Activated CD4-positive, alpha-beta T cell treated with anti-CD3 and anti-CD28 coated beads, Interleukin-2, amount 10 ng/mL, durations not matched to agents 24 days and 14 days (primary cell): ENCODE results near the gene LTBP2. TPM values are rescaled to one million over a fixed set of nuclear protein-coding genes. Genes with fewer than 3 reads are reported as not detected.
"Not testable (repeated sequence)": the region's sequence is repeated elsewhere in the genome, so short reads cannot be mapped to it uniquely, and the experiment has no call there.

ENCODE experiments used
- DNase-seq: peaks from one replicate; pipeline ENCODE4 v3.0.0; 2022
- H3K27ac Mint-ChIP-seq: one replicate; pipeline ENCODE4 v1.8.0; 2022; ENCODE audit warnings: mild to moderate bottlenecking, mixed read lengths
- H3K27me3 Mint-ChIP-seq: one replicate; pipeline ENCODE4 v1.8.0; 2022; ENCODE audit warnings: mixed read lengths
- H3K36me3 Mint-ChIP-seq: one replicate; pipeline ENCODE4 v1.8.0; 2022; ENCODE audit warnings: low read depth, mild to moderate bottlenecking, mixed read lengths
- H3K4me1 Mint-ChIP-seq: one replicate; pipeline ENCODE4 v1.8.0; 2021; ENCODE audit warnings: mixed read lengths
- H3K4me3 Mint-ChIP-seq: one replicate; pipeline ENCODE4 v1.8.0; 2022; ENCODE audit warnings: mild to moderate bottlenecking, moderate library complexity, mixed read lengths
- H3K9me3 Mint-ChIP-seq: one replicate; pipeline ENCODE4 v1.8.0; 2021; ENCODE audit warnings: mixed read lengths
- intact Hi-C: fragments of 100-400 bp; cut with micrococcal nuclease; formaldehyde crosslinking; loops from one replicate; pipeline ENCODE4 v1.15.1; 2023
- total RNA-seq: library from RNA; stranded (reverse); gene quantifications from 2 replicates; pipeline ENCODE4 v1.2.3, GENCODE V29; 2022

Gene LTBP2
- total RNA-seq, 1 donor from 2014 or later = 0.05 TPM

- no peaks in the 10 kb centered on the region for H3K36me3 Mint-ChIP-seq
- intact Hi-C loops = no loop called here
These were observed 142.2 kb downstream of the LTBP2 start for GRCh38 chr14:74469548-74470518.

DNA sequence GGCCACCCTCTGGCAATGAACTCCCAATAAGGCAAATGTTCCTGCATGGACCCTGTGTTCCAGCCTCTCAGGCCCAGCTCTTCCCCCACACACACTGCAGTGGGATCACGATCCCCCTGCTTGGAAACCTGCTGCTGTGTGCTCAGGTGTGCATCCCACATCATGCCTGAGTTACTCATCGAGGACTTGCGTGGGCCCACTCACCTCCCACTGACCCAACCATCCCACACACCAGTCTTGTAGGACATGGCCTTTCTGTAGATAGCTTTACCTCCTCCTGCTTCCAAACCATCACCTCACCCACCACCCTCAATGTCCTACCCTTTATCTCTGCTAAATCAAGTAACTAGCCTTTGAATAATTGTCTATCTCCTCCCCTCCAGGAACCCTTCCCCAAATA lies 143.5 kb downstream of the LTBP2 start:
- intact Hi-C loops = no loop called here
- Mint-ChIP-seq H3K4me1 (peaks cover 5% of the 10 kb centered on the region), H3K27me3 (peaks cover 1% of the 10 kb centered on the region), H3K4me3 (no peak overlapping the region), H3K27ac (no peak overlapping the region), H3K9me3 (no peaks in the 10 kb centered on the region), H3K36me3 (no peaks in the 10 kb centered on the region)
- no peak for DNase-seq

More at GRCh38 chr14:74469548-74470518, 142.2 kb downstream of the LTBP2 start:
- Mint-ChIP-seq H3K27ac (no peak overlapping the region), H3K4me1 (peaks cover 5% of the 10 kb centered on the region), H3K27me3 (no peaks in the 10 kb centered on the region), H3K4me3 (no peak overlapping the region), H3K9me3 (no peaks in the 10 kb centered on the region)
- DNase-seq = no peak

- Mint-ChIP-seq H3K27me3 (peaks cover 6% of the 10 kb centered on the region), H3K27ac (no peak overlapping the region), H3K36me3 (no peaks in the 10 kb centered on the region), H3K9me3 (no peaks in the 10 kb centered on the region), H3K4me1 (peaks cover 5% of the 10 kb centered on the region), H3K4me3 (no peak overlapping the region)
- intact Hi-C loops = no loop called here
- no peak for DNase-seq
These were observed 146.7 kb downstream of the LTBP2 start for GRCh38 chr14:74465335-74465734.

DNA sequence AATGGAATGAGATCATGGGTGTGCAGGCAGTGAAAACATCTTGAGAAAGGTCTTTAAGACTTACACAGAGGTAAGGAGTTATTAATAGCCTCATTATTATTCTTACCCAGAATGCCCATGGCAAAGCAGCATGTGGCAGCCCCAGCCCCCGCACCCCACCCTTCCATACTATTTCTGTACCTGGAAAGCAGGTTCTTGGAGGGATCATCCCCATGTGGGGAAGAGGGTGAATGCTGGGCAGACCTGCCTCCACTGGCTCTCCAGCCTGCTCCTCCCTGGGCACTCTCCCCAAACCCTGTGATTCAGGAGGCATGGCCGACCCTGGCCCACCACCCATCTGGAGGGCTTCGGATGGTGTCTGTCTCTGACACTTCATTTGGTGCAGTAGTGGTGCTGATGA lies 147.3 kb downstream of the LTBP2 start:
- intact Hi-C loops = no loop called here
- DNase-seq = no peak
- Mint-ChIP-seq H3K4me1 (peaks cover 5% of the 10 kb centered on the region), H3K36me3 (no peaks in the 10 kb centered on the region), H3K27me3 (peaks cover 6% of the 10 kb centered on the region), H3K9me3 (no peaks in the 10 kb centered on the region), H3K27ac (no peak overlapping the region), H3K4me3 (no peak overlapping the region)

DNA sequence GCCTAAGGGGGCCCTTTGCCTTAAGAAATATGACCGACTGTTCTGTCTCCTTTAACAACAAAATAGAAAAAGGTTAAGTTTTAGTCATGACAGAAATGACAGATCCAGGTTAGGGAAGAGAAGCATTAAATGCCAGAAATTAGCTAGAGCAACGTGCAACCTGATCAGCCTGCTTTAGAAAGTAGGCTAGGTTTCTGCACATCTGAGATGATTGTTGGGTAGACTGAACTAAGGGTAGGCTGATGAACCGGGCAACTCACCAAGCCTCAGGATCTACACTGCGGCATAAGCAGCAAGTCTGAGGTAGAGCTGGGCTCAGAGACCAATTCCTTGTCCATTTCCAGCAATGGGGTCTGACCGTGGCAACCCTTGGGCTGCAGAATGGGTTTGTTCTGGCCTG lies 148.3 kb downstream of the LTBP2 start:
- DNase-seq = no peak
- intact Hi-C loops = no loop called here
- Mint-ChIP-seq H3K4me3 (no peak overlapping the region), H3K36me3 (no peaks in the 10 kb centered on the region), H3K4me1 (peaks cover 3% of the 10 kb centered on the region), H3K27me3 (peaks cover 6% of the 10 kb centered on the region), H3K27ac (no peak overlapping the region), H3K9me3 (no peaks in the 10 kb centered on the region)

- Mint-ChIP-seq H3K36me3 (no peaks in the 10 kb centered on the region), H3K27ac (no peak overlapping the region), H3K4me1 (no peaks in the 10 kb centered on the region), H3K27me3 (peaks cover 6% of the 10 kb centered on the region), H3K4me3 (no peak overlapping the region), H3K9me3 (no peaks in the 10 kb centered on the region)
- intact Hi-C loops = no loop called here
- no peak for DNase-seq
These were observed 149.0 kb downstream of the LTBP2 start for GRCh38 chr14:74462993-74463392.

DNA sequence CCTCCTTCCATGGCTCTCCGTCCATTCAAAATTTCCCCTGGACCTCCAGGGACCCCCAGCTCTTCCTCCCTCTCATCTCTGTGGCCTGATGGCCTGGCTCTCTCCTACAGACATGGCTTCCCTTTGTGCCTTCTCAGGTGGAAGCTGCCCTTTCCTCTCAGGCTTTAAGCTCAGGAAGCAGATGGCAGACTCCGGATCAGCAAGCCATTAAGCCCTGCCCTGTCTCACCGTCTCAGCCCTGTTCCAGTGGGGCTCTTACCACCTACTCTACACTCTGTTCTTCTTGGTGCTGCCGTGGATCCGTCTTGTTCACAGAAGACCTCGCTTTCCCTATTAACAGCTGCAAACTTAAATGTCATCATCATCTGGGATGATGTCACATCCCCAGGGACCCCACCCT lies 152.1 kb downstream of the LTBP2 start:
- Mint-ChIP-seq H3K9me3 (no peaks in the 10 kb centered on the region), H3K27me3 (peaks cover 6% of the 10 kb centered on the region), H3K4me1 (no peaks in the 10 kb centered on the region), H3K4me3 (no peak overlapping the region), H3K36me3 (no peaks in the 10 kb centered on the region), H3K27ac (no peak overlapping the region)
- intact Hi-C loops = no loop called here
- DNase-seq = no peak

DNA sequence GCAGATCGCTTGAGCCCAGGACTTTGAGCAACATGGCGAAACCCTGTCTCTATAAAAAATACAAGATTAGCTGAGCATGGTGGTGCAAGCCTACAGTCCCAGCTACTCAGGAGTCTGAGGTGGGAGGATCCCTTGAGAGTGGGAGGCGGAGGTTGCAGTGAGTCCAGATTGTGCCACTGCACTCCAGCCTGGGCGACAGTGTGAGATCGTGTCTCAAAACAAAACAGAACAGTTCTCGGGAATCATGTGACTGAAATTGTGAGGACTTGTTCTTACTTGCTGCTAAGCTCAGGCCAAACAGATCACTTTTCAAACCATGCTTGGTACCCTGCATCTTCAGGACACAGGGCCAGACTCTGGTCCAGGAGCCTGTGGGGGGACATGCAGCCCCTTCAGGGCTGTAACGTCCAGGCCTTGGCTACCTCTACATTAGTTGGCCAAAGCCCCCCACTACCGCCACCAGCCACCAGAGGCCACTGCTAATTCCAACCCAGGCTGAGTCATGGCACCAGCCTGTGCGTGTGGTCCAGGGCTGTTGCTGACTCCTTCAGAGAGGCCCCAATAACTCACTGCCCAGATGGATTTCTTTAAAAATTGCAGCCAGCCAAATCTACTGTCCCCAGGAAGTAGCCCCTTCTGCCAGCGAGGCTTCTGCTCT lies 152.6 kb downstream of the LTBP2 start:
- Mint-ChIP-seq H3K27me3 (peaks cover 9% of the 10 kb centered on the region), H3K36me3 (no peaks in the 10 kb centered on the region), H3K9me3 (no peaks in the 10 kb centered on the region), H3K27ac (no peak overlapping the region), H3K4me1 (no peaks in the 10 kb centered on the region), H3K4me3 (no peak overlapping the region)
- peak; percentile 64 for DNase-seq
- intact Hi-C loops = no loop called here

DNA sequence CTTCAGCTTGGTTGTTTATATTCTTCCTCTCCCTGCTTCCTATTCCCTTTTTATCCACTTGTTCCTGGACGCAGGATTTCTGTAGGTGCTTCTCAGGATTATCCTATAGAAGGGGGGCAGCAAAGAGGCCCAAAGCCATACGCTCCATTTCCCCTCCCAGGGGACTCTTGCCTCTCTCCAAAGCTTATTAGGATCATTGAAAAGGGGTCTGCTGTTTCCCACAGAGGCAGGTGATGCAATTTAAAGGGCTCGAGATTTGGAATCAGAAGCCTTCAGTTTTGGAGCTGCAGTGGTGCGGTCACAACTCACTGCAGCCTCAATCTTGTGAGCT lies 154.5 kb downstream of the LTBP2 start:
- H3K36me3 Mint-ChIP-seq = no peaks in the 10 kb centered on the region
- H3K9me3 Mint-ChIP-seq = no peaks in the 10 kb centered on the region
- H3K27me3 Mint-ChIP-seq = peaks cover 18% of the 10 kb centered on the region
- H3K4me1 Mint-ChIP-seq = no peaks in the 10 kb centered on the region
- H3K4me3 Mint-ChIP-seq = no peak overlapping the region
- no peak overlapping the region for H3K27ac Mint-ChIP-seq
- intact Hi-C loops = no loop called here
- no peak for DNase-seq

GRCh38 chr14:74456684-74457564 lies 155.1 kb downstream of the LTBP2 start:
- H3K27me3 Mint-ChIP-seq = peaks cover 21% of the 10 kb centered on the region
- no peak overlapping the region for H3K4me3 Mint-ChIP-seq
- H3K27ac Mint-ChIP-seq = no peak overlapping the region
- no peaks in the 10 kb centered on the region for H3K4me1 Mint-ChIP-seq
- intact Hi-C loops = no loop called here
- DNase-seq = no peak
- H3K9me3 Mint-ChIP-seq = no peaks in the 10 kb centered on the region
- H3K36me3 Mint-ChIP-seq = no peaks in the 10 kb centered on the region

DNA sequence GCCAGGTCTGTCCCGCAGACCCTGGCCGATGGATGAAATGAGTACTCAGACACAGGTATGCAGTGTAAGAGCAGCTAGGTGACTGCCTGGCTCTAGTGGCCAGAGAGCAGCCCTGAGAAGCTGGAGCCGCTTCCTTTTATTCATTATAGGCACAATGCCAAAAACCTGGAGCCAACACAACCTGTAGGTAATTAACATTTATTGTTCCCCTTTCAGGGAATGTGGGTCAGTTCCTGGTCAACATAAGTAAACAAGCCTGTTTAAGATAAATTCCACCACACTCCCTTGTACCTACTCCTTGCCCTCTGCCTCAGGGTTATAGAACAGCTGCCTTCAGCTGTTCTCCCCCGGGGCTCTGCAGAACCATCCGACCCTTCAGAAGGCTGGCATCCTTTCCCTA lies 157.6 kb downstream of the LTBP2 start:
- H3K36me3 Mint-ChIP-seq, H3K27ac Mint-ChIP-seq, DNase-seq, H3K4me1 Mint-ChIP-seq, H3K4me3 Mint-ChIP-seq, H3K9me3 Mint-ChIP-seq, intact Hi-C loops: not testable (repeated sequence)
- H3K27me3 Mint-ChIP-seq = peaks cover 23% of the 10 kb centered on the region
